GM12891 (cell line): ENCODE results near the gene MARCHF9.

ENCODE experiments used
- POLR2A ChIP-seq: IDR thresholded peaks from 2 replicates; pipeline ENCODE4 v1.6.1; 2011; ENCODE audit warnings: low read depth, low read length, control low read depth
- POLR2AphosphoS5 ChIP-seq: IDR thresholded peaks from 2 replicates; pipeline ENCODE4 v1.6.1; 2011; ENCODE audit warnings: low read depth, low read length, control low read depth
- TAF1 ChIP-seq: IDR thresholded peaks from 2 replicates; pipeline ENCODE4 v1.6.1; 2011; ENCODE audit warnings: low read depth, low read length, control low read depth

GRCh38 chr12:57722716-57723629 lies 31.9 kb upstream of the MARCHF9 start:
- TF ChIP-seq TAF1 (no peak), POLR2AphosphoS5 (no peak), POLR2A (no peak)
